ENCODE measurements around the gene COPS2.

DNA sequence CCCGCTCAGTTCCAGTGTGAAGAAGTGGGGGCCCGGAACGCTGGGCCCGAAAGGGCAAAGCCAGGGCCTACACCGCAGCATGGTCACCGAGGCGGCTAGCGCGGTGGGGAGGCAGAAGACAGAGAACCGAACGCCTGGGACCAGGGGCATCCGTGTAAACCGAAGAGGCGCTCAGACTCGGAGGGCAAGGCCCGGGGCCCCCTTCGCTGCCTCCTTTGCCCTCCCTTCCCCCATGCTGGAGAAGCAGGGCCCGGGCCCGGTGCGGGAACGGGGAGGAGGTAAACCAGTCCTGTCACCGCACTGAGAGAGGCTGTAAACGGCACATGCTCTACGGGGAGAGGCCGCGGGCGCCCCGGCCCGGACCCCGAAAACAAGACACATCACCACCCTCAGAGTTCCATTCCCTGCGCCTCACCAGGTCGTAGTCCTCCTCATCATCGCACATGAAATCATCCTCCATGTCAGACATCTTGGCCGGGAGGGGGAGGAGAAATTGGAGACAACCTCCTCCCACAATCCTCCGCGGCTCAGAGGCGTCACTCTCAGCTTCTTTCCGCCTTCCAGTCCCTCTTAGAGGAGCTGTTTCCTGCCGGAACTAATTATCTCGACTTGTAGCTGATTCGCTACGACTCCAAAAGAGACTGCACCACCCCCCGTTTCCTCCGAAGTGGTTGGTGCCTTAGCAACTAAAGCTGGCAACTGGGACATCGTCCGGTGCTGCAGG lies at the start of gene COPS2:
- TF ChIP-seq, protein P1, sequence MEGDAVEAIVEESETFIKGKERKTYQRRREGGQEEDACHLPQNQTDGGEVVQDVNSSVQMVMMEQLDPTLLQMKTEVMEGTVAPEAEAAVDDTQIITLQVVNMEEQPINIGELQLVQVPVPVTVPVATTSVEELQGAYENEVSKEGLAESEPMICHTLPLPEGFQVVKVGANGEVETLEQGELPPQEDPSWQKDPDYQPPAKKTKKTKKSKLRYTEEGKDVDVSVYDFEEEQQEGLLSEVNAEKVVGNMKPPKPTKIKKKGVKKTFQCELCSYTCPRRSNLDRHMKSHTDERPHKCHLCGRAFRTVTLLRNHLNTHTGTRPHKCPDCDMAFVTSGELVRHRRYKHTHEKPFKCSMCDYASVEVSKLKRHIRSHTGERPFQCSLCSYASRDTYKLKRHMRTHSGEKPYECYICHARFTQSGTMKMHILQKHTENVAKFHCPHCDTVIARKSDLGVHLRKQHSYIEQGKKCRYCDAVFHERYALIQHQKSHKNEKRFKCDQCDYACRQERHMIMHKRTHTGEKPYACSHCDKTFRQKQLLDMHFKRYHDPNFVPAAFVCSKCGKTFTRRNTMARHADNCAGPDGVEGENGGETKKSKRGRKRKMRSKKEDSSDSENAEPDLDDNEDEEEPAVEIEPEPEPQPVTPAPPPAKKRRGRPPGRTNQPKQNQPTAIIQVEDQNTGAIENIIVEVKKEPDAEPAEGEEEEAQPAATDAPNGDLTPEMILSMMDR (optimal IDR thresholded peaks at IDR 0.05 in 1 of 3, IDR thresholded peaks at IDR 0.05 in 1 of 3, conservative IDR thresholded peaks at IDR 0.05 in 1 of 3; ENCODE audit: extremely low read depth in 1 of 3, insufficient read depth in 2 of 3, low read length in 3 of 3), result no peak
- TF ChIP-seq EZH2 (IDR thresholded peaks at IDR 0.05; ENCODE audit: low read length), result no peak

All from keratinocyte (primary cell).